Activated naive CD4-positive, alpha-beta T cell treated with anti-CD3 and anti-CD28 coated beads, Interleukin-2, amount 50 U/mL, for 72 hours (primary cell): ENCODE measurements around the gene TNS4. TPM values are rescaled to one million over a fixed set of nuclear protein-coding genes. Genes with fewer than 3 reads are reported as not detected.
"Not testable (repeated sequence)": the region's sequence is repeated elsewhere in the genome, so short reads cannot be mapped to it uniquely, and the experiment has no call there.

Source experiments
- ATAC-seq, 2 donors: fragments of 150-1000 bp; cut with Tn5 transposase; 2 replicates each; pipeline ENCODE4 v1.10.0; 2021; ENCODE audit warnings: mild to moderate bottlenecking in 2 of 2, moderate library complexity in 2 of 2
- DNase-seq, 2 donors: peaks; one replicate each; pipeline ENCODE4 v3.0.0; 2021 to 2022; ENCODE audit warnings: low spot score in 2 of 2
- H3K27ac Mint-ChIP-seq, 2 donors: one replicate each; pipeline ENCODE4 v1.8.0; 2022; ENCODE audit warnings: mild to moderate bottlenecking in 2 of 2, mixed read lengths in 2 of 2
- H3K36me3 Mint-ChIP-seq, 2 donors: one replicate each; pipeline ENCODE4 v1.8.0; 2022; ENCODE audit warnings: mixed read lengths in 2 of 2
- H3K9me3 Mint-ChIP-seq, 2 donors: one replicate each; pipeline ENCODE4 v1.8.0; 2022; ENCODE audit warnings: mixed read lengths in 2 of 2
- total RNA-seq, 2 donors: library from RNA; stranded (reverse); gene quantifications; one replicate each; pipeline ENCODE4 v1.2.3, GENCODE V29; 2022

Gene TNS4, protein sequence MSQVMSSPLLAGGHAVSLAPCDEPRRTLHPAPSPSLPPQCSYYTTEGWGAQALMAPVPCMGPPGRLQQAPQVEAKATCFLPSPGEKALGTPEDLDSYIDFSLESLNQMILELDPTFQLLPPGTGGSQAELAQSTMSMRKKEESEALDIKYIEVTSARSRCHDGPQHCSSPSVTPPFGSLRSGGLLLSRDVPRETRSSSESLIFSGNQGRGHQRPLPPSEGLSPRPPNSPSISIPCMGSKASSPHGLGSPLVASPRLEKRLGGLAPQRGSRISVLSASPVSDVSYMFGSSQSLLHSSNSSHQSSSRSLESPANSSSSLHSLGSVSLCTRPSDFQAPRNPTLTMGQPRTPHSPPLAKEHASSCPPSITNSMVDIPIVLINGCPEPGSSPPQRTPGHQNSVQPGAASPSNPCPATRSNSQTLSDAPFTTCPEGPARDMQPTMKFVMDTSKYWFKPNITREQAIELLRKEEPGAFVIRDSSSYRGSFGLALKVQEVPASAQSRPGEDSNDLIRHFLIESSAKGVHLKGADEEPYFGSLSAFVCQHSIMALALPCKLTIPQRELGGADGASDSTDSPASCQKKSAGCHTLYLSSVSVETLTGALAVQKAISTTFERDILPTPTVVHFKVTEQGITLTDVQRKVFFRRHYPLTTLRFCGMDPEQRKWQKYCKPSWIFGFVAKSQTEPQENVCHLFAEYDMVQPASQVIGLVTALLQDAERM
- 10 to 100 TPM in 1 of 2 donors, 1 to 10 TPM in 1; 1.7 to 11.6 TPM for total RNA-seq

DNA sequence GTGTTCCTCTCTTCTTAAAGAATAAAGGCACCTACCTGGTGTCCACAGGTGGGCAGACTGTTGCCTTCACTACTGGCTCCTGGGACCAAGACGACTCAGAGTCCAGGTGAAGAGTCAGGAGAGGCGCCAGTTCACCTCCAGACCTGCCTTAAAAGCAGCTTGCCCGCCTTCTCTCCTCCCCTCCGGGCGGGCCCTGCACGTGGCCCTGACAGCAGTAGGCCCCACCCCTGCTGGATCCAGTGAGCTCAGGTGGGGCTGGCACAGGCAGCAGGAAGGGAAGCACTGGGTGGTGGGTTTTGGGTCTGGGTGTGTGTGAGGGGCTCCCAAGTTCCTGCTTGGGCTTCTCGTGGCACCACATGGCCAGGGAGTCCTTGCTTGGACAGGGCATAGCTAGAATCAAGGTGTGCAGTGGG lies at the start of gene TNS4:
TNS4 (minus strand) TSS at position 125 of the 413 bp plus-strand sequence. CDS start 5,198 bp downstream, outside the sequence.
- Mint-ChIP-seq H3K9me3 (no peaks in the 10 kb centered on the region), H3K36me3 (no peaks in the 10 kb centered on the region), H3K27ac (peak within 1 kb of the TSS in 1 of 2 donors; percentile 44)
- ATAC-seq, result no peak
- no peak for DNase-seq

DNA sequence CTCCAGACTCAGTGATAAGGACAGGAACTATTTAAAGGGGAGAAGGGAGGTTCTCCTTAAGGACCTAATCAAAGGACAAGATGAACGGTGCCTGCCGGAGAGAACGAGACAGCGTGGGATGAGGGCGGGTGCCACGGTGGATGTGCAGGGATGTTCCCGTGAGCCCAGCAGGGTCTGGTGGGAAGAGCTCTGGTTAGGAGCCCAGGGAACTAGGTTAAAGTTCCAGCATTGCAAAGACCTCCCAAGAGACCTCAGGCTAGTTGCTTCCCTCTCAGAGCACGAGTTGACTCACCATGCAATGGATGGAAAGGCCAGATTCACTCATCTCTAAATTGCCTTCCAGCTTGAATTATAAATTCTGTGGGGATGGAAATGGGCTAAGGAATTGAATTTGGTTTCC lies 49.2 kb upstream of the TNS4 start:
- Mint-ChIP-seq H3K27ac (peak overlapping the region; percentile 83 to 98), H3K9me3 (peaks cover 0 to 7% of the 10 kb centered on the region in 2 donors), H3K36me3 (peaks cover 22 to 26% of the 10 kb centered on the region in 2 donors)
- ATAC-seq, result peak in 1 of 2 donors; percentile 1
- peak in 1 of 2 donors; percentile 55 for DNase-seq

DNA sequence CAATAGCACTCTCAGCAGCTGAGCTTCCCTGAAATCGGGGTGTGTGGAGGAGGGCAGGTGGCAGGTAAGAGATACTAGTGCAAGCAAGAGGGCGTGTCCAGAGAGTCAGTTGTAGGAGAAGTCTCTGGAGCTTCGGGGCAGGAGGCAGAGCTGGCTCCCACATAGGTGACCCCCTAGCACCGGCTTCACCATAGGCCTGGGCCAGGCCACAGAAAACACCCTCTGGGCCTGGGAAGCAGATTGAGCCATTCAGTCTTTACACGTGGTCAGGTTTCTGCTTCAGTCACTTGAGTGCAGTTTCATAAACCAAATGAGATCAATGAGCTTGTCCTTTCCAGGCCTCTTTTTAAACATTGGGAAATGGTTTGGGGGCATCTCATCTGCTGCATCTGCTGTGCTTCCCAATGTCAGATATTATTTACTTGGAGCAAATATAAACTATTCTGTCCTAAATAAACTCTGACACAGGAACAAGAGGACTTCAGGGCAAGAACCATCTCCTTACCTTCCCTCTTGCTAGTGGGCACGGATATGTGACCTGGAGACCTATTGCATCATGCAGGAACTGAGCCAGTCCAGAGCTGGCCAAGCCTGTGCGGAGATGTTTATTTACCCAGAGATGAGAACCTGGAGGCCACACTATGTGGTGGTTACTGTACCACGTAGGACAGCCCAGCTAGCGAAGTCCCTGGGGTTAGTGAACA lies 47.7 kb upstream of the TNS4 start:
- DNase-seq, result peak in 1 of 2 donors; percentile 62
- Mint-ChIP-seq H3K27ac (peak overlapping the region; percentile 24 to 98), H3K9me3 (no peaks in the 10 kb centered on the region), H3K36me3 (peaks cover 7 to 11% of the 10 kb centered on the region in 2 donors)
- ATAC-seq, result peak; percentile 11 to 14

DNA sequence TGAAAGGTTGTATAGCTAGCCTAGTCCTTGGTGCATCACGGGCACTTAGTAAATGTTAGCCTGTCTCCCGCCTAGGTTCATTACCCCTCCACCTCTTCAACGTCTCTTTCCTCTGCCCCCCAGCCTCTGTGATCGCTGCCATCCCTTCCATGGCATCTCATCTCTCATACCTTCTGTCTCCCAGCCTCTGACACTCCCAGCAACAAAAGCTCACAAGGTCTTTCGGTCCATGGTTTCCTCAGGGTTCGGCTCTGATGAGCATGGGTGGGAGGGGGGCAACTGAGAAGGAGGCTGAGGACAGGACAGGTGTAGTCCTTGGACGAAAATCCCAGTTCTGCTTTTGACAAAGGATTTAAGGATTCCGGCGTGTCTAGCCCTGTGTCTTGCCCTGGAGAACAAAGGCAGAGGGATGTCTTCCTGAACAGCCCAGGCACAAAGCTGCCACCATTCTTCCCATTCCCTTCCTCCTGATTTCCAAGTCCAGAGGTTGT lies 47.1 kb upstream of the TNS4 start:
- H3K36me3 Mint-ChIP-seq, result peaks cover 1 to 6% of the 10 kb centered on the region in 2 donors
- no peak for ATAC-seq
- no peaks in the 10 kb centered on the region for H3K9me3 Mint-ChIP-seq
- peak overlapping the region; percentile 24 to 98 for H3K27ac Mint-ChIP-seq
- peak in 1 of 2 donors; percentile 51 for DNase-seq

DNA sequence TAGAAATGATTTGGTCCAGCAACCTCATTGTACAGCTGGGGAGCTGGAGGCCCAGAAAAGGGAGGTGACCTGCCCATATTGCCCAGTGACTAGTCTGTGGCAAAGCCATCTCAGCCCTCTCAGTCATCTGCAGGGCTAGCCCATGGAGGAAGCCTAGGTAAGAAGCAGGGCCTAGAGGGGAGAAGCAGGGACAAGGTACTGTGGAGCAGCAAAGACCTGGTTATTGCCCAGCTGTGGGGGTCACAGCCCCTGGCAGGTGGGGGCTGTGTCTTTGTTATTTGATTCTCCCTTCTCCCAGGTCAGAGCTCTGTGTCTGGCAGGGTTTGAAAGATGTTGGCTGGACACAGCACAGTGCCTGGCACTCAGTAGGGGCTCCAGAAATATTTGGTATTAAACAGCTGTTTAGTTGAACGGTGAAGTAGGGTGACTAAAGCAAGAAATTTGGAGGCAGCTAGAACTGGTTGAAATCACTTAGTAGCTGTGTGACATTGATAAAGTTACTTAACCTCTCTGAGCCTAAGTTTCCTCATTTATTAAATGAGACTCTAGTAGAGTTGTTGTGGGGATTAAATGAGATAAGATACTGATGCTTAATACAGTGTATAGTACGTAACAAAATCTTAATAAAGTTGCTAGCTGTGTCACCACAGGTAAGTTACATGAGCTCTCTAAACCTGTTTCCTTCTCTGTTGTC lies 46.5 kb upstream of the TNS4 start:
- Mint-ChIP-seq H3K36me3 (peaks cover 4 to 6% of the 10 kb centered on the region in 2 donors), H3K9me3 (no peaks in the 10 kb centered on the region), H3K27ac (peak overlapping the region; percentile 24 to 98)
- no peak for DNase-seq
- ATAC-seq, result no peak

DNA sequence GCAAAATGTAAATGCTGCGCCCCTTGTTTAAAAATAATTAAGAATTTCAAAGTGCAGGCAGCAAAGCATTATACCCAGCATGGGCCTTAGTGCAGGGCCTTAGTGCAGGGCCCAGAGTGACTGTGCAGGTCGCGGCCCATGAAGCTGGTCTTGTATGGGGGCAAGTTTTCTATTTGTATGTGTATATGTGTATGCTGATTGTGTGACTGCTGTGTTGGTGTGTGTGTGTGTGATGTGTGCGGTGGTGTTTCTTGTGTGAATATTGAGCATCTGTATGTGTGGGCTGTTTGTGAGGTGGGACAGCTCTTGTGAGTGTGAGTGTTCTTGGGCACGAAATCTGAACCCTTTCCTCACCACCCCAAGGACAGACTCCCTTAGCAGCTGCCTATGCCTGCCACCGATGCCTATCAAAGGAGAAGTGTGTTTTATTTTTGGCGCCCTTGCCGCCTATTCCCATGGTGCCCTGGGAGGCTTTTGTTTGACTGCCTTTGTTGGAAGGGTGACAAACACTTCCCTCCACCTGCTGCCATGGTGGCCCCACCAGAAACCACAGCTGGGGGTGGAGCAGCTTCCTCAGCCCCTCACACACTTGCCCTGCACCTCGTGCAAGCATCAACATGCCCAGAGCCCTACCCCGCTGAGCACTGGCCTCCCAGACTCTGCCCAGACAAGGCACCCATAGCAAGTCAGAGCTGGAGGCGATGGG lies 45.8 kb upstream of the TNS4 start:
- DNase-seq (no peak), ATAC-seq (peak in 1 of 2 donors; percentile 14)
- H3K36me3 Mint-ChIP-seq, result peaks cover 3 to 5% of the 10 kb centered on the region in 2 donors
- H3K27ac Mint-ChIP-seq, result peak overlapping the region; percentile 7 to 98
- H3K9me3 Mint-ChIP-seq, result no peaks in the 10 kb centered on the region

DNA sequence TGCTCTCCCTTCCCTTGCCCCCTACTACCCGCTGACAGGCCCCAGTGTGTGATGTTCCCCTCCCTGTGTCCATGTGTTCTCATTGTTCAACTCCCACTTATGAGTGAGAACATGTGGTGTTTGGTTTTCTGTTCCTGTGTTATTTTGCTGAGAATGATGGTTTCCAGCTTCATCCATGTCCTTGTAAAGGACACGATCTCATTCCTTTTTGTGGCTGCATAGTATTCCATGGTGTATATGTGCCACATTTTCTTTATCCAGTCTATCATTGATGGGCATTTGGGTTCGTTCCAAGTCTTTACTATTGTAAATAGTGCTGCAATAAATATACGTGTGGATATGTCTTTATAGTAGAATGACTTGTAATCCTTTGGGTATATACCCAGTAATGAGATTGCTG lies 45.1 kb upstream of the TNS4 start:
- H3K36me3 Mint-ChIP-seq, DNase-seq, ATAC-seq, H3K9me3 Mint-ChIP-seq, H3K27ac Mint-ChIP-seq: not testable (repeated sequence)

DNA sequence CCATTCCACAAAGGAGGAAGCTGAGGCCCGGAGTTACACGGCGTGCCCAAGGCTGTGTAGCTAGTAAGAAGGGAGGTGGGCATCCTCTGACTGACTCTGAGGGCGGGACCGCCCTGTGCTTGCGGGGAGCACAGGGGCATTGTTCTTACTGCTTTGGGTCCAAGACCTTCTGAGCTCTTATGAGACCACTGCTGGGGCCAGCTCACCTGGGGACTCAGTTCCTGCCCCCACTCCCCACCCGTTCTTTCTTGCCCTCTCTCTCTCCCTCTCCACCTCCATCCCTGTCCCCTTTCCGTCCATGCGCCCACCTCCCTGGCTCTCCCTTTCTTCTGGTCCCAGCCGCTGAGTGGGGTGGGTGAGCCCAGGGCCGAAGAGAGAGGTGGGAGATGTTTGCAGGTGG lies 44.2 kb upstream of the TNS4 start:
- DNase-seq (no peak), ATAC-seq (no peak)
- H3K36me3 Mint-ChIP-seq, result peaks cover 0 to 5% of the 10 kb centered on the region in 2 donors
- H3K27ac Mint-ChIP-seq, result no peak overlapping the region
- H3K9me3 Mint-ChIP-seq, result no peaks in the 10 kb centered on the region

DNA sequence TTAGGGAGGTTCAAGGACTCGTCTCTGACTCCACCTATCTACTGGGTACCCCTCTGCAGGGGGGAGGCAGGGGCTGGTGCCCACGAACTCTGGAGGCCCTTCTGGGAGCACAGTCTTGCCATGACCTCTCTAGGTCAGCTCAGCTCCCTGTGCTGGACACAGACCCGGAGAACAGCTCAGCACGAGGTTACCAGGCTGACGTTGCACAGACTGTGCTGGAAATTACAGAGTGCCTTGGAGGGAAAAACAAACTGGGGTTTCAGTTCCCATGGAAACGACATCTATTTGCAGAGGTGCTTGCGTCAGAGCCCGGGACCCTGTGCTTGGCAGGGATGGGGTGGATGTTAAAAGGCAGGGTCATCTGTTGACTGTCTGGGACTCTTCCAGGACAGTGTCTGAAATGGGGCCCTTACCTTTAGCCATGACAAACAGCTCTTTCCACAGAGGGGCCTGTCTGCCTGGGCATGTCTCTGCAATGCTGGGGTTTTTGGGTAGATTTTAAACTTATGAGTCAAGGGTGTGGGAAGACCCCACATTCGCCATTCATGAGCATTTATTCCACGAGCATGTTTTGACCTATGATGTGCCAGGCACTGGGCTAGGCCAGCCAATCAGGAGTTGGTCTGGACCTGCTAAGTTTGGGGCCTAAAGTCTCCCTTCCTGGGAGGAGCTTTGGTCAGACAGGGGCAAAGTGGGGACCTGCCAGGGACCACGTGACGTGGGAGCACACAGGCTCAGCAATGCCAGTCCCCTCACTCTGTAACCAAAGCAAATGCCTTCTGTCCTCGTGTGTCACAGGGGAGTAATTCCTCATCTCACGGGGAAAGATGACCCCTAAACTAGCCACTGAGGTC lies 41.4 kb upstream of the TNS4 start:
- ATAC-seq, result peak; percentile 41 to 66
- peak; percentile 58 to 94 for DNase-seq
- Mint-ChIP-seq H3K27ac (peak overlapping the region; percentile 97 to 100), H3K36me3 (peaks cover 0 to 5% of the 10 kb centered on the region in 2 donors), H3K9me3 (no peaks in the 10 kb centered on the region)

DNA sequence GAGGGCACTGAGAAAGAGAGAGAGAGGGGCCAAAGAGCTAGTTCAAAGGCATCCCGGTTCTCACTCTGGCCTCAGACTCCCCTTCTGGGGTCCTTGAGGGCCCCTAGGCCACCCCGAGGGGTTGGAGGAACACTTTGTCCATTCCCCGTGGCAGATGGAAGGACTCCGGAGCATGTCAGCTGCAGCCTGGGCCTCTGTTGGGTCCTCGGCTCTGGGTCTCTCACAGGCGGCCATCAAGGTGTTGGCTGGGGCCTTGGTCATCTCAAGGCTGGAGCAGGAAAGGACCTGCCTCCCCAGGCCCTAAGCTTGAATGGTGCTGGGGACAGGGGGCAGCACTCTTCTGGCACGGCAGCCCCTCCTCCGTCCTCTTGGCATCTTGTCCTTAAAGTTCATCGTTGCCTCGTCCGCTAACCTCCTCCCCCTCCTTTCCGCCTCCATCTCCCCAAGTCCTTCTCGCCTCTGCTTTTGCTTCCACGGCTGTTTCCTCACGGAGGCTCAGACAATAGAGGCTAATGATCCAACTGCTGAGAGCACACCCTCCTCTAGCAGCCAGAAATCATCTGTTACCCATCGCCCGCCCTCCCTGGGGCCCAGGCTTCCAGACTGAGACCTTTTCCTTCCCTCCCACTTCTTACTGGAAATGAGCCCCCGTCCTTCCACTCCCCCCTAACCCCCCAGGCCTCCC lies 40.6 kb upstream of the TNS4 start:
- peak in 1 of 2 donors; percentile 65 for DNase-seq

DNA sequence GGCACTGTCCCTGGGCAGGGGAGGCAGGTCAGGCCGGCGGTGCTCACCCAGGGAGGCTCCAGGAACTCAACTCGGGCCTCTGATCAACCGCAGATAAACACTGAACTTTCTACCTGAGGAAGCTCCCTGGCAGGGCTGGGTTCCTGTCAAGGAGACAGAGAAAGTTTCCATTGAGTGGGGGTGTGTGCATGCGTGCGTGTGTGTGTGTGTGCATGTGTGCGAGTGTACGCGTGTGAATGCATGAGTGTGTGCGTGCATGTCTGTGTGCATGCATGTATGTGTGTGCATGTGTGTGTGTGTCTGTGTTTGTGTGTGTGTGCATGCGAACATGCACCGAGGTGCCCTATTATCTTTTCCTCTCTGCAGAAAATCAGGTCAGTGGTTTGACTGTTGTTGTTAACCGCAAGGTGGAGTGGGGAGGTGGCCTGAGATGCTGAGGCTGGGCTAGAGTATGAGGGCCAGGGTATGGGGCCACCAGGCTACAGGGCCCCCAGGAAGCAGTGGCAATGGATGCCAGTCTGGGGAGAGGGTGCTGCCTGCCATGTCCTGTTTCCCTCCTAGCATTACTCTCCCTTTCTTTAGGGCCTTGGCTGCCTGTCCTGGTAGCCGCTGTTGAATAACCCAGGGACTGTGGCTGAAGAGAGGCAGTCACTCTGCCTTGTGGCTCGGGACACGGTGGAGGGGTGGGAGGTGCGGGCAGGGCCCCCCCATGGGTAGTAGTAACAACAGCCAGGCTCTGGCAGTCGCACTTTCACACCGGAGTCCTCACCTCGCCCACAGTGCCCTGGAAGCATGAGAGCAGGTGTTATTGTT lies 39.8 kb upstream of the TNS4 start:
- no peaks in the 10 kb centered on the region for H3K9me3 Mint-ChIP-seq
- peak overlapping the region; percentile 97 to 100 for H3K27ac Mint-ChIP-seq
- H3K36me3 Mint-ChIP-seq, result peaks cover 0 to 5% of the 10 kb centered on the region in 2 donors
- DNase-seq (peak; percentile 67 to 79), ATAC-seq (peak; percentile 27 to 56)

More for the DNA sequence above, 40.6 kb upstream of the TNS4 start:
- H3K36me3 Mint-ChIP-seq, result peaks cover 0 to 5% of the 10 kb centered on the region in 2 donors
- peak overlapping the region; percentile 97 to 100 for H3K27ac Mint-ChIP-seq
- ATAC-seq, result no peak
- H3K9me3 Mint-ChIP-seq, result no peaks in the 10 kb centered on the region

DNA sequence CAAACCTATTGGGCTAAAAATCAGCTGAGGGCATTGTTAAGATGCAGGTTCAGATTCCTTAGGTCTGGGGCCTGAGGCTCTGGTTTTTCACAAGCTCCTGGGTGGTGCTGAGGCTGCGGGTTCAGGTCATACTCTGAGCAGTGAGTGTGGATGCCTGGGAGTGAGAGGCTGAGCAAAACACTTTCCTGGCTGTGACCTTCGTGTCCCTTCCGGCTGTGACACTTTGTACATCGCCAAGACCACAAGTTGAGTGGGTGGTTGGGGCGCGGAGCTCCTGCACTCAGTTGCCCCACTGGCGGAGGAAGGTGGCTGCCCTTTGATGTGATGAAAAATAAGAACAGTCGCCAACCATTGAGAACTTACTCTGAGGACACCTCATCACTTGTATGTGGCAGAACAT lies 39.0 kb upstream of the TNS4 start:
- DNase-seq (peak; percentile 71 to 90), ATAC-seq (peak; percentile 52 to 55)
- peak overlapping the region; percentile 97 to 100 for H3K27ac Mint-ChIP-seq
- H3K9me3 Mint-ChIP-seq, result no peaks in the 10 kb centered on the region
- peaks cover 0 to 5% of the 10 kb centered on the region in 2 donors for H3K36me3 Mint-ChIP-seq

DNA sequence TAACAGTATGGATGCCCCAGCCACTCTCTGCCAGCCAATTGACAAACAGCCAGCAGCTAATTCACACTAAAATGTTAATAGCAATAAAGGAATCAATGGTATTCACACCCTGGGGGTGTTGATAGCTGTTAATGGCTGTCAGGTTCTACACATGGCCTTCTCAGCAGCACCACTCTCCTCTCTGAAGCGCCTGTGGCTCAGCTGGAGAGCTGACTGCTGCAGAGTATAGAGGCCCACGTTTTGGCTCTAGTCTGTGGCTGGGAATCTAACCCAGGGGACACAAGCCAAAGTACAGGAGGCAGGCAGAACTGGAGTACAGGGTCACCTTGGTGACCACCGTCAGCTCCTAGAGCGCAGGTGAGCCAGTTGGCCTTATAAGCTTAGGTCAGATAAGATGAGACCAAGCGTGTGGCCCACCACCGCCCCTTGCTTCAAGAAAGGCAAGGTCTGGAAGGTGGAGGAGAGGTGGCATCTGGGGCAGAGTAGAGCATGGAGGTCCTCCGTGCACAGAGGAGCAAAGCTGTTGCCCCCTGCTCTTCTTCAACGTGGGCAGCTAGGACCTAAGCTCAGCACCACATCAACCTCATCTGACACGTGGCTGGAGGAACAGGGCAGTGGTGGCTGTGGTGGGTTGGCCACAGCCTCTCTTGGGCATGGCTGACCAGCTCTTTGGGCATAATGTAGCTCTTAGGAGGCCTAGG lies 38.4 kb upstream of the TNS4 start:
- H3K9me3 Mint-ChIP-seq, result no peaks in the 10 kb centered on the region
- DNase-seq (peak in 1 of 2 donors; percentile 57), ATAC-seq (no peak)
- H3K27ac Mint-ChIP-seq, result peak overlapping the region; percentile 97 to 100
- peaks cover 0 to 5% of the 10 kb centered on the region in 2 donors for H3K36me3 Mint-ChIP-seq
